Natural killer cell (primary cell): Measurements from ENCODE around the gene DGKB. TPM values are rescaled to one million over a fixed set of nuclear protein-coding genes. Genes with fewer than 3 reads are reported as not detected.

Source experiments
- ATAC-seq, 3 donors: fragments of 150-1000 bp in 2 of 3; fragments of 200-7000 bp in 1 of 3; cut with Tn5 transposase; 1 replicate in 1 of 3; 2 replicates in 2 of 3; pipeline ENCODE4 v1.10.0; 2021; ENCODE audit warnings: mild to moderate bottlenecking in 2 of 3, moderate library complexity in 2 of 3
- DNase-seq, 2 donors: peaks; one replicate each; pipeline versions ENCODE4 v3.0.0 to v3.0.0-alpha.2; 2013 to 2021; ENCODE audit warnings: mixed read lengths in 1 of 2
- H3K27ac ChIP-seq: one replicate; pipeline ENCODE4 v1.5.1; 2013; ENCODE audit warnings: mild to moderate bottlenecking, low read length
- H3K27me3 ChIP-seq: one replicate; pipeline ENCODE4 v1.6.1; 2013; ENCODE audit warnings: low read length; ENCODE audit not compliant: control insufficient read depth, insufficient read depth
- H3K36me3 ChIP-seq: one replicate; pipeline ENCODE4 v1.6.1; 2013; ENCODE audit warnings: low read length; ENCODE audit not compliant: control insufficient read depth, insufficient read depth
- H3K4me1 ChIP-seq: one replicate; pipeline ENCODE4 v1.6.1; 2013; ENCODE audit warnings: low read length; ENCODE audit not compliant: control insufficient read depth, insufficient read depth
- H3K4me3 ChIP-seq: one replicate; pipeline ENCODE4 v1.5.1; 2013; ENCODE audit warnings: low read length
- H3K9me3 ChIP-seq: one replicate; pipeline ENCODE4 v1.6.1; 2013; ENCODE audit warnings: low read length; ENCODE audit not compliant: control insufficient read depth, insufficient read depth
- H3K27ac Mint-ChIP-seq, 2 donors: one replicate each; pipeline ENCODE4 v1.8.0; 2022; ENCODE audit warnings: mild to moderate bottlenecking in 2 of 2, mixed read lengths in 2 of 2, moderate library complexity in 1 of 2
- H3K27me3 Mint-ChIP-seq, 2 donors: one replicate each; pipeline ENCODE4 v1.8.0; 2022; ENCODE audit warnings: low read depth in 2 of 2, mixed read lengths in 2 of 2
- H3K36me3 Mint-ChIP-seq: one replicate; pipeline ENCODE4 v1.8.0; 2022; ENCODE audit warnings: mixed read lengths
- H3K4me1 Mint-ChIP-seq, 2 donors: one replicate each; pipeline ENCODE4 v1.8.0; 2022; ENCODE audit warnings: mixed read lengths in 2 of 2
- H3K4me3 Mint-ChIP-seq: one replicate; pipeline ENCODE4 v1.8.0; 2022; ENCODE audit warnings: mild to moderate bottlenecking, moderate library complexity, mixed read lengths
- H3K9me3 Mint-ChIP-seq, 2 donors: one replicate each; pipeline ENCODE4 v1.8.0; 2022; ENCODE audit warnings: mixed read lengths in 2 of 2
- CTCF ChIP-seq: fragments of 200-600 bp; IDR thresholded peaks from one replicate; pipeline ENCODE4 v1.8.0; 2022; ENCODE audit warnings: antibody characterized with exemption
- WGBS: methylation state at CpG from one replicate; pipeline ENCODE4 v1.1.7; 2013; ENCODE audit warnings: missing lambda C conversion rate; ENCODE audit not compliant: insufficient coverage; 5-methylcytosine and 5-hydroxymethylcytosine counted together
- intact Hi-C: fragments of 100-400 bp; cut with micrococcal nuclease; formaldehyde crosslinking; loops from one replicate; pipeline ENCODE4 v1.14.2; 2022
- total RNA-seq, 4 donors: library from RNA; stranded (reverse); fragments of 120-200 nt in 1 of 4; gene quantifications; one replicate each; pipeline versions ENCODE4 v1.2.3 to v1.2.4, GENCODE V29; 2013 to 2022

Gene DGKB
- total RNA-seq, 3 donors from 2014 or later (not counting 1 experiment from before 2014, with no cell fraction given) = not detected

- no peak overlapping the region for H3K27ac ChIP-seq
- DNase-seq = no peak
- TF ChIP-seq CTCF = no peak
- H3K27me3 Mint-ChIP-seq = no peaks in the 10 kb centered on the region
- no peak overlapping the region for H3K27ac Mint-ChIP-seq
- no peak overlapping the region for H3K4me3 Mint-ChIP-seq
- intact Hi-C loops = no loop called here
- no peaks in the 10 kb centered on the region for H3K4me1 Mint-ChIP-seq
- 91% methylated on average over 4 of the region's 6 CpGs for WGBS
- no peaks in the 10 kb centered on the region for H3K27me3 ChIP-seq
- ATAC-seq = no peak
- H3K4me1 ChIP-seq = no peaks in the 10 kb centered on the region
- H3K4me3 ChIP-seq = no peak overlapping the region
- H3K36me3 Mint-ChIP-seq = peaks cover 6% of the 10 kb centered on the region
- no peaks in the 10 kb centered on the region for H3K36me3 ChIP-seq
- H3K9me3 ChIP-seq = peaks cover 5% of the 10 kb centered on the region
- H3K9me3 Mint-ChIP-seq = peaks cover 2 to 11% of the 10 kb centered on the region in 2 donors
Observed at GRCh38 chr7:14871880-14872279, 30.7 kb downstream of the DGKB start.

GRCh38 chr7:14870394-14870793, 32.2 kb downstream of the DGKB start:
- Histone ChIP-seq H3K27me3 (no peaks in the 10 kb centered on the region), H3K9me3 (peaks cover 5% of the 10 kb centered on the region), H3K4me1 (no peaks in the 10 kb centered on the region), H3K4me3 (no peak overlapping the region), H3K36me3 (no peaks in the 10 kb centered on the region), H3K27ac (no peak overlapping the region)
- Mint-ChIP-seq H3K27me3 (no peaks in the 10 kb centered on the region), H3K4me1 (no peaks in the 10 kb centered on the region), H3K27ac (no peak overlapping the region), H3K36me3 (peaks cover 6% of the 10 kb centered on the region), H3K9me3 (peaks cover 4 to 15% of the 10 kb centered on the region in 2 donors), H3K4me3 (no peak overlapping the region)
- WGBS = 88% methylated on average over 8 of the region's 11 CpGs
- intact Hi-C loops = no loop called here
- no peak for ATAC-seq
- no peak for TF ChIP-seq CTCF
- DNase-seq = no peak

- no peaks in the 10 kb centered on the region for H3K36me3 ChIP-seq
- no peak overlapping the region for H3K27ac ChIP-seq
- ATAC-seq (no peak), DNase-seq (no peak)
- no peaks in the 10 kb centered on the region for H3K4me1 Mint-ChIP-seq
- TF ChIP-seq CTCF = no peak
- H3K27me3 Mint-ChIP-seq = no peaks in the 10 kb centered on the region
- peaks cover 7 to 22% of the 10 kb centered on the region in 2 donors for H3K9me3 Mint-ChIP-seq
- H3K4me3 Mint-ChIP-seq = no peak overlapping the region
- peaks cover 5% of the 10 kb centered on the region for H3K9me3 ChIP-seq
- peaks cover 6% of the 10 kb centered on the region for H3K36me3 Mint-ChIP-seq
- H3K27me3 ChIP-seq = no peaks in the 10 kb centered on the region
- H3K4me3 ChIP-seq = no peak overlapping the region
- intact Hi-C loops = no loop called here
- H3K4me1 ChIP-seq = no peaks in the 10 kb centered on the region
- no peak overlapping the region for H3K27ac Mint-ChIP-seq
Observed at GRCh38 chr7:14868937-14869336, 33.6 kb downstream of the DGKB start.

- no peak overlapping the region for H3K4me3 ChIP-seq
- H3K9me3 Mint-ChIP-seq = peaks cover 5 to 14% of the 10 kb centered on the region in 2 donors
- no peak overlapping the region for H3K4me3 Mint-ChIP-seq
- no peaks in the 10 kb centered on the region for H3K4me1 ChIP-seq
- no peaks in the 10 kb centered on the region for H3K4me1 Mint-ChIP-seq
- no peaks in the 10 kb centered on the region for H3K27me3 Mint-ChIP-seq
- H3K36me3 ChIP-seq = no peaks in the 10 kb centered on the region
- no peak overlapping the region for H3K27ac ChIP-seq
- DNase-seq = no peak
- no peak overlapping the region for H3K27ac Mint-ChIP-seq
- no peaks in the 10 kb centered on the region for H3K27me3 ChIP-seq
- WGBS = no CpG with 5 or more reads among the region's 1 CpG
- intact Hi-C loops = no loop called here
- H3K9me3 ChIP-seq = no peaks in the 10 kb centered on the region
- H3K36me3 Mint-ChIP-seq = no peaks in the 10 kb centered on the region
- TF ChIP-seq CTCF = no peak
- ATAC-seq = no peak
Observed at GRCh38 chr7:14861456-14861855, 41.1 kb downstream of the DGKB start.
